Measurements from ENCODE around the gene RRP8. TPM values are rescaled to one million over a fixed set of nuclear protein-coding genes. Genes with fewer than 3 reads are reported as not detected.

RRP8 gene
- total and polyA plus RNA-seq, 12 donors, result 9.4 to 34.8 (median 22.3) TPM

DNA sequence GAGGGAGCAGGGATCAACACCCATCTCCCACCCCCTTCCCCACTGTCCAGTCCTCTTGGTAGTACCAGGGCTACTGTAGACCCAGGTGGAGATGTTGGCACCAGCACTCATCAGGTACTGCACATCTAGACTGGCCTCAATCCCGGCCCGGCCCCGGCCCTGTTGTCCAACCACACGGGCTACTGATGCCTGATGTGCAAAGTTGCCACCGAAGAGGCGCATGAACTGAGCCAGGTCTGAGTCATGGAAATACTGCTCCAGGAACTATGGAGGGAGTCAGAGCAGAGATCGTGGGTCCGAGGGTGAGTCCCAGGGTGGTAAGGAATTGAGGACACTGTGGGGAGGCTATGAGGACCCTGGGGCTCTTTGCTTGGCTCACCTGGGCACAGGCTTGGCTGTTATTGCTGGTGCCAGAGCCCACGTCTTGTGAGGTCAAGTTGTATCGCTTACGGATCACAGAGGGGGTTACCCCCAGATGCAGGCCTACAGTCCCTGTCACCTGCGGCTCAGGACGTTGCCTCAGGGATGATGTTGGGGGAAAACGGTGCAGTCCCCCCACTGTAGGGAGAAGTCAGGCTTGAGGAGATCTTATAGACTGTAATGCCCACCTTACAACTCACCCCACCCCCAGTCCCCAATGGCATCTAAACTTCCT lies 13.3 kb upstream of the RRP8 start:
- Histone ChIP-seq H3K36me3 (replicated peaks in 1 of 2) (peaks cover 0 to 24% of the 10 kb centered on the region in 2 donors), H3K27me3 (no peaks in the 10 kb centered on the region), H3K4me1 (replicated peaks in 1 of 2) (peaks cover 15 to 31% of the 10 kb centered on the region in 2 donors), H3K9me3 (replicated peaks in 1 of 3) (no peaks in the 10 kb centered on the region), H3K4me3 (no peak overlapping the region), H3K27ac (peak overlapping the region in 1 of 5 donors; percentile 99)
- peak in 1 of 7 donors; percentile 52 for DNase-seq
- intact Hi-C loops (cut with DNase I), result no loop called here
- TF ChIP-seq, protein P1, sequence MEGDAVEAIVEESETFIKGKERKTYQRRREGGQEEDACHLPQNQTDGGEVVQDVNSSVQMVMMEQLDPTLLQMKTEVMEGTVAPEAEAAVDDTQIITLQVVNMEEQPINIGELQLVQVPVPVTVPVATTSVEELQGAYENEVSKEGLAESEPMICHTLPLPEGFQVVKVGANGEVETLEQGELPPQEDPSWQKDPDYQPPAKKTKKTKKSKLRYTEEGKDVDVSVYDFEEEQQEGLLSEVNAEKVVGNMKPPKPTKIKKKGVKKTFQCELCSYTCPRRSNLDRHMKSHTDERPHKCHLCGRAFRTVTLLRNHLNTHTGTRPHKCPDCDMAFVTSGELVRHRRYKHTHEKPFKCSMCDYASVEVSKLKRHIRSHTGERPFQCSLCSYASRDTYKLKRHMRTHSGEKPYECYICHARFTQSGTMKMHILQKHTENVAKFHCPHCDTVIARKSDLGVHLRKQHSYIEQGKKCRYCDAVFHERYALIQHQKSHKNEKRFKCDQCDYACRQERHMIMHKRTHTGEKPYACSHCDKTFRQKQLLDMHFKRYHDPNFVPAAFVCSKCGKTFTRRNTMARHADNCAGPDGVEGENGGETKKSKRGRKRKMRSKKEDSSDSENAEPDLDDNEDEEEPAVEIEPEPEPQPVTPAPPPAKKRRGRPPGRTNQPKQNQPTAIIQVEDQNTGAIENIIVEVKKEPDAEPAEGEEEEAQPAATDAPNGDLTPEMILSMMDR (IDR thresholded peaks at IDR 0.05), result no peak
- TF ChIP-seq POLR2A (IDR thresholded peaks at IDR 0.05), result no peak
- 90 to 95% (median 92%) methylated on average over 10 to 14 of the region's 14 CpGs for WGBS, 4 donors

DNA sequence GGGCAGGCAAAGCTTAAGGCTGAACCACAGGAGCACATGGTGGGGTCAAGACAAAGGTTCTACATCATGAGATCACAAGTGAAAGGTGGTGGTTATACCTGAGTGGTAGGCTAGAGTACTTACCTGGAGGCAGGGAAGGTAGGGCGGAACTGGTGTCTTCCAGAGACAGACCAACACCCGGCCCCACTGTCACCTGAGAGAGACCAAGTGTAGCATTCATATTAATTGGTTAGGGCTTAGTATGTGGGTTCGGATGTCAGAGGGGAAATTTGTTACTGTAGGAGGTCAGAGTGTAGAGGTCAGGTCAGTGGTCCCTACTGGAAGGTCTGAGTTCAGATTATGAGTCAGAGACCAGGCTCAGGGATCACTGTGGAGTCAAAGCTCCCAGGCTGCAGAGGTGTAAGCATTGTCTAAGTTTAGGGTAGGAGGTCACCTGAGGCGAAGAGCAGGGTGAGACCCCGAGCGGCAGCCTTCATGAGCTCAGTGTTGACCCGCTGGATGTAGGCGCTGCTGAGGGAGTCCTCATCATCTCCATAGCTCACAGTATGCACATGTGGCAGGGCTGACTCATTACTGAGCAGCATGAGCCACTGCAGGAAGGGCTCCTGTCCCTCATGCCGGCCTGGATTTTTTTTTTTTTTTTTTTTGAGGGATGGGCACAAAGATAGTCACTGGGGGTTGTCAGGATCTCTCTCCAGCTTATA lies 12.6 kb upstream of the RRP8 start:
- intact Hi-C loops (cut with DNase I), result no loop called here
- DNase-seq, result no peak
- Histone ChIP-seq H3K27me3 (no peaks in the 10 kb centered on the region), H3K4me3 (no peak overlapping the region), H3K9me3 (replicated peaks in 1 of 3) (no peaks in the 10 kb centered on the region), H3K4me1 (replicated peaks in 1 of 2) (peaks cover 20 to 37% of the 10 kb centered on the region in 2 donors), H3K36me3 (replicated peaks in 1 of 2) (peaks cover 0 to 26% of the 10 kb centered on the region in 2 donors), H3K27ac (no peak overlapping the region)
- TF ChIP-seq, protein P1 (IDR thresholded peaks at IDR 0.05), result no peak
- TF ChIP-seq POLR2A (IDR thresholded peaks at IDR 0.05), result no peak
- WGBS, 4 donors, result 88 to 94% (median 93%) methylated on average over 5 to 9 of the region's 9 CpGs

DNA sequence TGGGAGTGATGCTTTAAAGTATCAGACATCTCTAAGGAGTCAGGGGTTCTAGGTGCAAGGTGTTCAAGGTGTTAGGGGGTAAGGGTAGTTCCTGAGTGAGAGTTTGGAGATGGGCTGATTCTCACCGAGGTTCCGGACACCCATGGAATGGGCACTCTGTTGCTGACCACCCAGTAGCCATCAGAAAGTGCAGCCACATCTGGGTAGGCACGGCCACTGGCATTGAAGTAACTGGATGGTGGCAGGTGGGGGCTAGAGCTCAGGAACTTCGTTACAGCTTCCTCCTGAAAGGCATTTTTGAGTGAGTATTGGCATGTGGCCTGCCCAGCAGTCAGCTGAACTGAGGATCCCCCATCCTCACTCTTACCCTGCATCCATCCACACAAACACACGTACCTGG lies 11.6 kb upstream of the RRP8 start:
- Histone ChIP-seq H3K27ac (no peak overlapping the region), H3K27me3 (no peaks in the 10 kb centered on the region), H3K4me1 (replicated peaks in 1 of 2) (peaks cover 20 to 41% of the 10 kb centered on the region in 2 donors)

DNA sequence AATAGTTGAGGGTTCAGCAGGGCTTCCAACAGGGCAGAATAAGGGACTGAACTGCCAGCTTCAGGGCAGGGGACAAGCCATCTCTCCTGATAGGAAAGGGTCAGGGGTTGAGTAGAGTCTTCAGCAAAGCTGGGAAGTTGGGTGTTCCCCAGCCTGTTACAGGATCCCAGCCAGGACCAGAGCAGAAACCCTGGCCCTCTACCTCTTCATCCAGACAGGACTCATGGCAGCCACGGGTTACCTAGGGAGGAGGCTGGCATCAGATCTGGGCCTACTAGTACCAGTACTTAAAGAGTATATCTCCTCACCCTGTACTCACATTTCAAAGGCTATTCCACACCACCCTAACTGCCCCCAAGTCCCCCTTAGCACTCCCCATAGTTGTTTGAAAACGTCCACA lies 11.0 kb upstream of the RRP8 start:
- no peak overlapping the region for H3K4me3 ChIP-seq
- WGBS, 4 donors, result 87 to 95% (median 90%) methylated on average over 2 of the region's 2 CpGs
- H3K27me3 ChIP-seq, result no peaks in the 10 kb centered on the region
- TF ChIP-seq, protein P1 (IDR thresholded peaks at IDR 0.05), result no peak
- no peak for TF ChIP-seq POLR2A (IDR thresholded peaks at IDR 0.05)
- no peak overlapping the region for H3K27ac ChIP-seq
- peak in 1 of 7 donors; percentile 49 for DNase-seq
- H3K36me3 ChIP-seq (replicated peaks in 1 of 2), result peaks cover 0 to 42% of the 10 kb centered on the region in 2 donors
- intact Hi-C loops (cut with DNase I), result no loop called here
- peaks cover 20 to 37% of the 10 kb centered on the region in 2 donors for H3K4me1 ChIP-seq (replicated peaks in 1 of 2)
- H3K9me3 ChIP-seq (replicated peaks in 1 of 3), result no peaks in the 10 kb centered on the region

More for the DNA sequence above, 11.6 kb upstream of the RRP8 start:
- Histone ChIP-seq H3K4me3 (no peak overlapping the region), H3K36me3 (replicated peaks in 1 of 2) (peaks cover 0 to 36% of the 10 kb centered on the region in 2 donors), H3K9me3 (replicated peaks in 1 of 3) (no peaks in the 10 kb centered on the region)
- TF ChIP-seq, protein P1 (IDR thresholded peaks at IDR 0.05), result no peak
- peak in 1 of 7 donors; percentile 46 for DNase-seq
- WGBS, 4 donors, result 92 to 97% (median 95%) methylated on average over 5 of the region's 5 CpGs
- intact Hi-C loops (cut with DNase I), result no loop called here
